GM10847 (cell line): Measurements from ENCODE around the gene MMP3.

Experiments used
- POLR2A ChIP-seq: IDR thresholded peaks from 2 replicates; pipeline ENCODE4 v1.6.1; 2011; ENCODE audit not compliant: insufficient read length; ENCODE audit errors: extremely low read depth

Gene MMP3

GRCh38 chr11:102809971-102810370 lies 33.4 kb downstream of the MMP3 start:
- TF ChIP-seq POLR2A: no peak

- TF ChIP-seq POLR2A: no peak
Observed at GRCh38 chr11:102807921-102808320, 35.5 kb downstream of the MMP3 start.

GRCh38 chr11:102806296-102806695 lies 37.1 kb downstream of the MMP3 start:
- TF ChIP-seq POLR2A: no peak

- TF ChIP-seq POLR2A: no peak
Observed at GRCh38 chr11:102802341-102802740, 41.1 kb downstream of the MMP3 start.

- no peak for TF ChIP-seq POLR2A
Observed at GRCh38 chr11:102800767-102801166, 42.6 kb downstream of the MMP3 start.

GRCh38 chr11:102799681-102800340 lies 43.6 kb downstream of the MMP3 start:
- TF ChIP-seq POLR2A: no peak

- no peak for TF ChIP-seq POLR2A
Observed at GRCh38 chr11:102798012-102798746, 45.2 kb downstream of the MMP3 start, which contains the start of gene MMP1. Gene MMP1 (minus strand): TSS chr11:102798160. CDS start chr11:102798092, 68 bp downstream.

GRCh38 chr11:102794382-102794781 lies 49.0 kb downstream of the MMP3 start:
- no peak for TF ChIP-seq POLR2A

GRCh38 chr11:102793677-102794290 lies 49.6 kb downstream of the MMP3 start:
- TF ChIP-seq POLR2A: no peak

- no peak for TF ChIP-seq POLR2A
Observed at GRCh38 chr11:102792604-102793003, 50.8 kb downstream of the MMP3 start.

GRCh38 chr11:102791271-102792036 lies 52.0 kb downstream of the MMP3 start:
- TF ChIP-seq POLR2A: no peak

GRCh38 chr11:102788334-102788995 lies 54.9 kb downstream of the MMP3 start:
- no peak for TF ChIP-seq POLR2A
